ENCODE data around the gene SETD4. TPM values are rescaled to one million over a fixed set of nuclear protein-coding genes. Genes with fewer than 3 reads are reported as not detected.

Gene SETD4
- total RNA-seq, 1 donor, result 15.9 TPM

DNA sequence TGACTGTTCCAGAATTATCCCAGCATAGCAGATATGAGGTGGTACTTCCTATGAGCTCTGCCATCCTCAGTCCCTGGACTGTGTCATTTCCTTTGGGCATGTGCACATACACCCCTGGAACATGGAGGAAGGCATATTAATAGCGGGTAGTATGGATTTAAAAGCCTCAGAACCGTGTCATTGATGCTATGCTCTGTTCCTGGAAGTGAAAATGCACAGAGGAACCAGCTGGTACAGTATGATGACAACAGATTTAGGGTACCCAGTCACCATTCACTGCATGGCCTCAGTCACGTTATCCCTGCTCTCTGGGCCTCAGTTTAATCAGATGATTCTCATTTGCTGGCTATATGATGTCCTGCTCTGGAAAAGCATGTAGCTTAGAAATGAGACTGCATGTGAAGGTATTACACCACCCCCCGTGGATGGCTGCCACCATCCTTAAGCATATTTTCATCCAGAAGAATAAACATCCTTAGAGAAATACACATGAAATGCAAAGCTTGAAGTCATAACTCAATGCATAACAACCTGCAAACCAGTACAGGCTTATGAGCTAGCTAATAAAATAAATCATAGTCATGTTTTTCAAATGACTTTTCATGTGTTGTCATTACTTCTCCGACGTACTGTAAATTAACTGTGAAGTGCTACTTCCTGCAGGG lies 37.8 kb downstream of the SETD4 start:
- no peak overlapping the region for H3K27ac ChIP-seq (ENCODE audit: low read depth, low read length)
- H3K79me2 ChIP-seq (ENCODE audit: insufficient read depth, low read length), result no peaks in the 10 kb centered on the region
- no peaks in the 10 kb centered on the region for H3K9me3 ChIP-seq (ENCODE audit: low read depth, low read length)
- H3K36me3 ChIP-seq (ENCODE audit: insufficient read depth, low read length), result no peaks in the 10 kb centered on the region
- H2AFZ ChIP-seq (ENCODE audit: low read length), result no peak overlapping the region
- no peak overlapping the region for H3K4me3 ChIP-seq (ENCODE audit: insufficient read depth, low read length)
- H4K20me1 ChIP-seq (ENCODE audit: insufficient read depth, low read length), result no peaks in the 10 kb centered on the region
- TF ChIP-seq CTCF (IDR thresholded peaks at IDR 0.05; ENCODE audit: extremely low read depth, low read depth, low read length), result no peak
- peaks cover 6% of the 10 kb centered on the region for H3K4me1 ChIP-seq (ENCODE audit: insufficient read depth, low read length)
- H3K4me2 ChIP-seq (ENCODE audit: insufficient read depth, low read length), result no peak overlapping the region
- peaks cover 4% of the 10 kb centered on the region for H3K27me3 ChIP-seq (ENCODE audit: insufficient read depth, low read length)
- DNase-seq (ENCODE audit: insufficient read length, low spot score, missing footprints), result no peak

- Histone ChIP-seq H3K36me3 (ENCODE audit: insufficient read depth, low read length) (no peaks in the 10 kb centered on the region), H3K4me2 (ENCODE audit: insufficient read depth, low read length) (no peak overlapping the region), H3K27me3 (ENCODE audit: insufficient read depth, low read length) (peaks cover 8% of the 10 kb centered on the region), H3K79me2 (ENCODE audit: insufficient read depth, low read length) (no peaks in the 10 kb centered on the region), H4K20me1 (ENCODE audit: insufficient read depth, low read length) (no peaks in the 10 kb centered on the region), H3K4me1 (ENCODE audit: insufficient read depth, low read length) (no peaks in the 10 kb centered on the region), H3K4me3 (ENCODE audit: insufficient read depth, low read length) (no peak overlapping the region), H3K9me3 (ENCODE audit: low read depth, low read length) (no peaks in the 10 kb centered on the region), H3K27ac (ENCODE audit: low read depth, low read length) (no peak overlapping the region), H2AFZ (ENCODE audit: low read length) (no peak overlapping the region)
- TF ChIP-seq CTCF (IDR thresholded peaks at IDR 0.05; ENCODE audit: extremely low read depth, low read depth, low read length), result no peak
- no peak for DNase-seq (ENCODE audit: insufficient read length, low spot score, missing footprints)
These were observed 39.0 kb downstream of the SETD4 start for GRCh38 chr21:36021251-36021837.

- H2AFZ ChIP-seq (ENCODE audit: low read length), result no peak overlapping the region
- H3K36me3 ChIP-seq (ENCODE audit: insufficient read depth, low read length), result no peaks in the 10 kb centered on the region
- H3K27ac ChIP-seq (ENCODE audit: low read depth, low read length), result no peak overlapping the region
- no peaks in the 10 kb centered on the region for H3K9me3 ChIP-seq (ENCODE audit: low read depth, low read length)
- H3K4me2 ChIP-seq (ENCODE audit: insufficient read depth, low read length), result no peak overlapping the region
- H3K79me2 ChIP-seq (ENCODE audit: insufficient read depth, low read length), result no peaks in the 10 kb centered on the region
- no peaks in the 10 kb centered on the region for H3K4me1 ChIP-seq (ENCODE audit: insufficient read depth, low read length)
- no peak for DNase-seq (ENCODE audit: insufficient read length, low spot score, missing footprints)
- H3K4me3 ChIP-seq (ENCODE audit: insufficient read depth, low read length), result no peak overlapping the region
- peaks cover 21% of the 10 kb centered on the region for H3K27me3 ChIP-seq (ENCODE audit: insufficient read depth, low read length)
- no peak for TF ChIP-seq CTCF (IDR thresholded peaks at IDR 0.05; ENCODE audit: extremely low read depth, low read depth, low read length)
- H4K20me1 ChIP-seq (ENCODE audit: insufficient read depth, low read length), result no peaks in the 10 kb centered on the region
These were observed 45.3 kb downstream of the SETD4 start for GRCh38 chr21:36015045-36015444.

DNA sequence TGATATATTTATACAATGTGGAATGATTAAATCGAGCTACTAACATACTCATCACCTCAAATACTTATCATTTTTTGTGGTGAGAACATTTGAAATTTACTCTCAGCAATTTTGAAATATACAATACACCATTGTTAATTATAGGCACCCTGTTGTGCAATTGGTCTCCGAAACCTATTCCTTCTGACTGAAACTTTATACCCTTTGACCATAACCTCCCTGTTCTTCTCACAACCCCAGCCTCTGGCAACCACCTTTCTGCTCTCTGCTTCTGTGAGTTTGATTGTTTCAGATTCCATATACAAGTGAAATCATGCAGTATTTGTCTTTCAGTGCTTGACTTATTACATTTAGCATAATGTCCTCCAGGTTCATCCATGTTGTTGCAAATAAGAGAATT lies 49.5 kb downstream of the SETD4 start:
- H3K9me3 ChIP-seq (ENCODE audit: low read depth, low read length), result no peaks in the 10 kb centered on the region
- H3K4me1 ChIP-seq (ENCODE audit: insufficient read depth, low read length), result no peaks in the 10 kb centered on the region
- TF ChIP-seq CTCF (IDR thresholded peaks at IDR 0.05; ENCODE audit: extremely low read depth, low read depth, low read length), result no peak
- H3K79me2 ChIP-seq (ENCODE audit: insufficient read depth, low read length), result no peaks in the 10 kb centered on the region
- H3K27me3 ChIP-seq (ENCODE audit: insufficient read depth, low read length), result peaks cover 31% of the 10 kb centered on the region
- H3K36me3 ChIP-seq (ENCODE audit: insufficient read depth, low read length), result no peaks in the 10 kb centered on the region
- DNase-seq (ENCODE audit: insufficient read length, low spot score, missing footprints), result no peak
- H4K20me1 ChIP-seq (ENCODE audit: insufficient read depth, low read length), result no peaks in the 10 kb centered on the region
- no peak overlapping the region for H2AFZ ChIP-seq (ENCODE audit: low read length)
- no peak overlapping the region for H3K4me2 ChIP-seq (ENCODE audit: insufficient read depth, low read length)
- no peak overlapping the region for H3K27ac ChIP-seq (ENCODE audit: low read depth, low read length)
- no peak overlapping the region for H3K4me3 ChIP-seq (ENCODE audit: insufficient read depth, low read length)

All from osteoblast (primary cell).